Spleen (tissue), 7 donors: ENCODE measurements around the gene PAX2.

Experiments
- POLR2A ChIP-seq, 3 donors: fragments of 450-650 bp; IDR thresholded peaks; one replicate each; pipeline ENCODE4 v1.5.1; 2017; ENCODE audit warnings: antibody characterized with exemption in 3 of 3, mild to moderate bottlenecking in 1 of 3
- POLR2AphosphoS5 ChIP-seq, 3 donors: sonication (generic); formaldehyde crosslinking; IDR thresholded peaks; one replicate each; pipeline ENCODE4 v1.5.1; 2017; ENCODE audit warnings: antibody characterized with exemption in 3 of 3
- TF ChIP-seq, protein P1 (sequence below), 11 experiments: fragments of 200-600 bp in 7 of 11; fragments of 450-650 bp in 4 of 11; sonication (generic) in 4 of 11; IDR thresholded peaks in 8 of 11; conservative IDR thresholded peaks in 3 of 11; 1 replicate in 7 of 11; 2 replicates in 4 of 11; pipeline versions ENCODE4 v1.4.0 to v1.8.0; 2016 to 2021; ENCODE audit warnings: antibody characterized with exemption in 11 of 11, inconsistent platforms in 4 of 11, mild to moderate bottlenecking in 1 of 11
- donor health status: DM: no; HTN: no; CAD: no; lungs with moderate emphysema.
- donor health status: DM: no; HTN: no; CAD: no.
- donor health status: DM: no; HTN: no; CAD: no.

DNA sequence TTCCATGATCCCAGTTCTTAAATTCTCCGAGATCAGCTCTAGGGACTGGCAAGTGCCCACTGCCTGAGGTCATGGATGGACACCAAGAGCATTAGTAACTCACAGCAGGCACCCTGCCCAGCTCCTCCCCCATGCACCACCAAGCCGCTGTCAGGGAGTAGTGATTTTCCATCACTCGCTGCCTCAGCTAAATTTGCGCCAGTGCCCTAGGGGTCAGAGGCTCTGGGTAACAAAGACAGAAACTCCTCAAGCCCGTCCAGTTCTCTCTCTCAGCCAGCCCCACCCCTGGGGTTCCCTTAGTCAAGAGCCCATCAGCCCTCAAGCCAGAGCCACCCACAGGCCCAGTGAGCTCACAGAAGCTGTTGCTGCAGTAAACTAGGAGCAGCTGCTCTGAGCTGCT lies 30.0 kb downstream of the PAX2 start:
- TF ChIP-seq POLR2A (IDR thresholded peaks at IDR 0.05), result no peak
- TF ChIP-seq, protein P1, sequence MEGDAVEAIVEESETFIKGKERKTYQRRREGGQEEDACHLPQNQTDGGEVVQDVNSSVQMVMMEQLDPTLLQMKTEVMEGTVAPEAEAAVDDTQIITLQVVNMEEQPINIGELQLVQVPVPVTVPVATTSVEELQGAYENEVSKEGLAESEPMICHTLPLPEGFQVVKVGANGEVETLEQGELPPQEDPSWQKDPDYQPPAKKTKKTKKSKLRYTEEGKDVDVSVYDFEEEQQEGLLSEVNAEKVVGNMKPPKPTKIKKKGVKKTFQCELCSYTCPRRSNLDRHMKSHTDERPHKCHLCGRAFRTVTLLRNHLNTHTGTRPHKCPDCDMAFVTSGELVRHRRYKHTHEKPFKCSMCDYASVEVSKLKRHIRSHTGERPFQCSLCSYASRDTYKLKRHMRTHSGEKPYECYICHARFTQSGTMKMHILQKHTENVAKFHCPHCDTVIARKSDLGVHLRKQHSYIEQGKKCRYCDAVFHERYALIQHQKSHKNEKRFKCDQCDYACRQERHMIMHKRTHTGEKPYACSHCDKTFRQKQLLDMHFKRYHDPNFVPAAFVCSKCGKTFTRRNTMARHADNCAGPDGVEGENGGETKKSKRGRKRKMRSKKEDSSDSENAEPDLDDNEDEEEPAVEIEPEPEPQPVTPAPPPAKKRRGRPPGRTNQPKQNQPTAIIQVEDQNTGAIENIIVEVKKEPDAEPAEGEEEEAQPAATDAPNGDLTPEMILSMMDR (IDR thresholded peaks at IDR 0.05 in 8 of 11, conservative IDR thresholded peaks at IDR 0.05 in 3 of 11), result no peak
- TF ChIP-seq POLR2AphosphoS5 (IDR thresholded peaks at IDR 0.05), result no peak
